GM12872 (cell line): ENCODE results near the gene AP1M1.

Experiments used
- CTCF ChIP-seq: IDR thresholded peaks from 3 replicates; pipeline ENCODE4 v1.5.1; 2011; ENCODE audit warnings: low read depth, mild to moderate bottlenecking, low read length, moderate library complexity; ENCODE audit not compliant: insufficient read depth

The AP1M1 gene

GRCh38 chr19:16197622-16198369 is at the start of gene AP1M1:
Gene AP1M1, plus strand, starts transcription at chr19:16197911. Its CDS starts 116 bp downstream, at chr19:16198027.
- no peak for TF ChIP-seq CTCF

GRCh38 chr19:16148443-16149229 is 49.1 kb upstream of the AP1M1 start:
- no peak for TF ChIP-seq CTCF

GRCh38 chr19:16153582-16154336 is 44.0 kb upstream of the AP1M1 start:
- no peak for TF ChIP-seq CTCF

- no peak for TF ChIP-seq CTCF
Observed at GRCh38 chr19:16154557-16154956, 43.2 kb upstream of the AP1M1 start.

GRCh38 chr19:16155128-16155527 is 42.6 kb upstream of the AP1M1 start:
- TF ChIP-seq CTCF, result no peak

- TF ChIP-seq CTCF, result no peak
Observed at GRCh38 chr19:16156904-16157303, 40.8 kb upstream of the AP1M1 start.

- no peak for TF ChIP-seq CTCF
Observed at GRCh38 chr19:16157601-16158000, 40.1 kb upstream of the AP1M1 start.
